GM20000 (cell line): ENCODE measurements around the gene PCNX3.
"Not testable (repeated sequence)": the region's sequence is repeated elsewhere in the genome, so short reads cannot be mapped to it uniquely, and the experiment has no call there.

Experiments
- DNase-seq: peaks from one replicate; pipeline ENCODE4 v3.0.0; 2012; ENCODE audit warnings: low spot score
- TF ChIP-seq, protein P1 (sequence below): IDR thresholded peaks from 2 replicates; pipeline ENCODE4 v1.5.1; 2012; ENCODE audit warnings: mild to moderate bottlenecking, control low read depth; ENCODE audit errors: extremely low read depth, missing control alignments

PCNX3 gene

DNA sequence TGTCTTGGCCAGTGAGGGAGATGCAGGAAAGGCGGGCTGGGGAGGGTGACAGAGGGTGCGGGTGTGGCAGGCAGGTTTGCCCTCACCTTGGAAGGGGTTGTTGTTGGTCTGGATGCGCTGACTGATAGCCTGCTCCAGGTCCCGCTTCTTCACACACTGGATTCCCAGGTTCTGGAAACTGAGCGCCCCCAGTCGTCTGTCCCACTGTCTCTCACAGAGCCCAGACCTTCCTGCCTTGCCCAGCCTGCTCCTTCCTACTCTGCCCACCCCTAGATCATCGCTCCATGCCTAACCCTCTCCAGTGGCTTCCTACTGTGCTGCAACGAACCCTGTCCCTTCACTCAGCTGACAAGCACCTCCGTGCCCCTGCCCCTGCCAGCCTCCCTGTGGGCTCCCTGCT, 44.5 kb downstream of the PCNX3 start:
- TF ChIP-seq, protein P1, sequence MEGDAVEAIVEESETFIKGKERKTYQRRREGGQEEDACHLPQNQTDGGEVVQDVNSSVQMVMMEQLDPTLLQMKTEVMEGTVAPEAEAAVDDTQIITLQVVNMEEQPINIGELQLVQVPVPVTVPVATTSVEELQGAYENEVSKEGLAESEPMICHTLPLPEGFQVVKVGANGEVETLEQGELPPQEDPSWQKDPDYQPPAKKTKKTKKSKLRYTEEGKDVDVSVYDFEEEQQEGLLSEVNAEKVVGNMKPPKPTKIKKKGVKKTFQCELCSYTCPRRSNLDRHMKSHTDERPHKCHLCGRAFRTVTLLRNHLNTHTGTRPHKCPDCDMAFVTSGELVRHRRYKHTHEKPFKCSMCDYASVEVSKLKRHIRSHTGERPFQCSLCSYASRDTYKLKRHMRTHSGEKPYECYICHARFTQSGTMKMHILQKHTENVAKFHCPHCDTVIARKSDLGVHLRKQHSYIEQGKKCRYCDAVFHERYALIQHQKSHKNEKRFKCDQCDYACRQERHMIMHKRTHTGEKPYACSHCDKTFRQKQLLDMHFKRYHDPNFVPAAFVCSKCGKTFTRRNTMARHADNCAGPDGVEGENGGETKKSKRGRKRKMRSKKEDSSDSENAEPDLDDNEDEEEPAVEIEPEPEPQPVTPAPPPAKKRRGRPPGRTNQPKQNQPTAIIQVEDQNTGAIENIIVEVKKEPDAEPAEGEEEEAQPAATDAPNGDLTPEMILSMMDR = no peak
- DNase-seq = no peak

DNA sequence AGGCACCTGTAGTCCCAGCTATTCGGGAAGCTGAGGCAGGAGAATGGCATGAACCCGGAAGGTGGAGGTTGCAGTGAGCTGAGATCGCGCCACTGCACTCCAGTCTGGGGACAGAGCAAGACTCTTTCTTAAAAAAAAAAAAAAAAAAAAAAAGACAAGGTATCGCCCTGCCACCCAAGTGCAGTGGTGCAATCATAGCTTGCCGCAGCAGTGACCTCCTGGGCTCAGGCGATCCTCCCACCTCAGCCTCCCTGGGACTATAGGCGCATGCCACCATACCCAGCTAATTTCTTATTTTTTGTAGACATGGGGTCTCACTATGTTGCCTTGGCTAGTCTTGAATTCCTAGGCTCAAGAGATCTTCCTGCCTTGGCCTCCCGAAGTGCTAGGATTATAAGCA, 45.3 kb downstream of the PCNX3 start:
- DNase-seq = not testable (repeated sequence)

DNA sequence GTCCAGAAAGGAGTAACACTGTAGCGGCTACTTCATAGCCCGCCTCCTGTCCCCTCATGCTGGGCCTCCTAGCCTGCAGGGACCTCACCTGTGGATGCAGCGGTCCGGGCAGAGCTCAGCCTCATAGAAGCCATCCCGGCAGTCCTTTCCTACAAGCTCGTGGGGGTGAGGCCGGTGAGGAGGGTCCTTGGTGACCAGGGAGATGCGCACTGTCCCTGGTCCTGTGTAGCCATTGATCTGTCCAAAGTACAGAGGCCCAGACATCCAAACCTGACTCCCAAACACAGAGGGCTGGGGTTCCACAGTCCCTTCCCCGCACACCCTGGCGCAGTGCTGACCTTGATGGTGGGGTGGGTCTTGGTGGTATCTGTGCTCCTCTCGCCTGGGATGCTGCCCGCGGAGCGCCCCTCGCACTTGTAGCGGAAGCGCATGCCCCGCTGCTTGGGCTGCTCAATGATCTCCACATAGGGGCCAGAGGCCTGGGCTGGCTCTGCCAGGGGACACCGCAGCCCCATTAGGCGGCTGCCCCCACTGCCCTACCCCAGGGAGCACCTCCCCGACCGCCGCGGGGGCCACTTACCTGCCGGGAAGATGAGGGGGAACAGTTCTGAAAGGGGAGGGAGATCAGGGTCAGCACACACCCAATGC, 46.1 kb downstream of the PCNX3 start:
- TF ChIP-seq, protein P1 = no peak
- DNase-seq = no peak

DNA sequence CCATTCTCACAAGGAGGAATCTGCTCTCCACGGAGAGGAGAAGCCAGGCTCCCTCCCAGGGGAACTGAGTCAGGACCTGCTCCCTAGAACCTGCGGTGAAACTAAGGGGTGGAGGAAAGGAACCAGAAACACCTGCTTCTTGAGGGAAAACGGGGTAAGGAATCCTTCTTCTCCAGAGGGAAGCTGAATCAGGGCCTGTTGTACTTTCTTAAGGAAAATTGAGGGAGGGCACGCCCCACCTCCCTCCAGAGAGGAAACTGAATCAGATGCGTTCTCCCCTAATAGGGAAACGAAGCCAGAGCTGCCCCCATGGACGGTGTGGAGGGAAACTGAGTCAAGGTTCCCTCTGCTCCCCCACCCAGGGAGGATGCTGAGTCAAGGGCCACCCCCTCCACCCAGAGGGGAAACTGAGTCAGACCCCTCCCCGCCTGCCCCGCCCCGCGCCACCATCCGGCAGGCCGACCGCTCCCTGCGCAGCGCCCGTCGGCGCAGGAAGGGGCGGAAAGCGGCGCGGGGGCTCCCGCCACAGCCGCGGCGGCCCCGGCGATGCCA, 46.7 kb downstream of the PCNX3 start:
- TF ChIP-seq, protein P1 = no peak
- DNase-seq = no peak

DNA sequence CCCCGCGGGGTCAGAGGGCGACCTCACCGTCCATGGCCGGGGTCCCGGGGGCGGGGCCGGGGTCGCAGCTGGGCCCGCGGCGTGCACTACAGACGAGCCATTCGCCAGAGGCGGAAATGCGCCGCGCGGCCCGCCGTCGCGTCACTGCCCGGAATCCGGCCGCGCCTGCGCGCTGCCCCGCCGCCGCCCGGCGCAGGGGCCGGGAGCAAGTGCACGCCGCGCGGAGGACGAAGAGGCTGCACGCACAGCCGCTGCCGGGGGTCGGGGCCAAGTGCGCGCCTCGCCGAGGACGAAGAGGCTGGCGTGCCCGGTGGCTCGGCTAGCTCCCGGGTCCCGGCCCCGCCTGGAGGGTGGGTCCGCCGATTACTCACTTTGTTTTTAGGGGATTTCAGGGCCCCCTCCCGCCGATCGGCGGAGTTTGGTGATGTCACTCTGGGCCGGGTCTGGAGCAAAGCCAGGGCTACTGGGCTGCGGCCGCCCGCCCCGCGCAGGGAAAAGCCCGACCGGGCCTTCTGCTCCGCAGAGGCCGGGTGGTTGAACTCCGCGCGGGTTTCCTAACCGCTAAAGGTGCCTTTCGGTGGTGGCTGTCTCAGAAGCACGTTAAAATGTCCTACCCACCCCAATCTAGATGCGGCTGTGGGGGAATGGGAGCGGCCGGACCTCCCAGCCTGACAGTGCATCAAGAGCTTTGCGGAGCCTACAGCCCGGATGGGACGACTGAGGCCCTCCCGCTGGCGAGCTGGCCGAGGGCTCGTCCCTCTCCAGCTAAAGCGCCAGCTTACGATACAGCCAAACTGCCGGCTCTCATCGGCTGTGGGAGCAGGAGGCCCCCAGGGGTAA, 47.4 kb downstream of the PCNX3 start, which contains the start of gene RELA:
RELA (minus strand) TSS at position 118 of the 840 bp plus-strand sequence; CDS start at position 34, 84 bp downstream.
- DNase-seq = peak; percentile 98
- TF ChIP-seq, protein P1 = no peak

DNA sequence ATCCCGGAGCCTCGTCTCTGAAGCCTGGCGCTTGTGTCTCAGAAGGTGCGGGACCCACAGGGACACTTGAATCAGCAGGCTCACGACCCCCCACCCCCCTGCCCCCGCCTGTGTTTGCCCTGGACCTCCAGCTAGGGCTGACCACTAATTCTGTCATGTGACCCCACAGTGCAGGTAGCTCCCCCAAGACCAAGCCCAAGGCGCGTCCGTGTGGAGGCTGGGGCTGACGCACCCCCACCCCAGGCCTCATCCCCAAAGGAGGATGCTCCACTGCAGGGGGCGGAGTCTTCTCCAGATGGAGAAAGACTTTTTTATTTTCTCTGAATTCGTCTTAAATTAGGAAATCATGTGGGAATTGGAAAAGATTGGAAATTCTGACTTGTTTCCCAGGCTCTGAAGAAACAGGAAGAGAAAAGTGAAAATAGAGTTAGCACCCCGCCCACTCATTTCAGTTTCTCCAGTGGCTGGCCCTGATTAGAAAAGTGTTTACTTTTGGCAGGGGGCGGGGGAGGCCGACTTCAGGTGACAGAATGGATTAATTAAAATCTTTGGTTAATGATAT, 48.1 kb downstream of the PCNX3 start:
- DNase-seq = no peak
- TF ChIP-seq, protein P1 = no peak

DNA sequence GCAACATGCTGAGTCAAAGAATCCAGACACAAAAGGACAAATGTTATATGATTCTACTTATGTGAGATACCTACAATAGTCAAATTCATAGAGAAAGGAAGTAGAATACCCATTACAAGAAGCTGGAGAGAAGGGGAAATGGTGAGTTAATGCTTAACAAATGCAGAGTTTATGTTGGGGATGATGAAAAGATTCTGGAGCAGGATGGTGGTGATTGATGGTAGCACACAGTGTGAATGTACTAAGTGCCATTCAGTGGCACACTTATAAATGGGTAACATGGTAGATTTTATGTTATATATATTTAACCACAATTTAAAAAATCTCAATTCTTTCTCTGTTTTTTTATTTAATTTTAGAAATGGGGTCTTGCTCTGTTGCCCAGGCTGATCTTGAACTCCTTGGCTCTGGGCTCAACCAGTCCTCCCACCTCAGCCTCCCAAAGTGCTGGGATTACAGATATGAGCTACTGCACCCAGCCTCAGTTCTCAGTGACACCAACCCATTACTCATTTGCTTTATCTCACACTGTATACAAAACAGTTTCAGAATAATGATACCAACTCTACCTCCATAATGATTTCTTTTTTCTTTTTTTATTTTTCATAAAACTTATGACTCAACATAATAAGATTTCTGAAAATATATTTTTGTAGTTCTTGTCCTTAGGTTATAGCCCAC, 56.7 kb downstream of the PCNX3 start:
- TF ChIP-seq, protein P1 = no peak
- no peak for DNase-seq
